HG02840 (cell line): Measurements from ENCODE around the gene NPHP4.
"Not testable (repeated sequence)": the region's sequence is repeated elsewhere in the genome, so short reads cannot be mapped to it uniquely, and the experiment has no call there.

ENCODE experiments used
- ATAC-seq: cut with Tn5 transposase; IDR thresholded peaks from one replicate; pipeline ENCODE4 v1.9.1; 2021; ENCODE audit warnings: mild to moderate bottlenecking, moderate library complexity, moderate number of reproducible peaks; ENCODE audit not compliant: unreplicated experiment, low FRiP score

Gene NPHP4

DNA sequence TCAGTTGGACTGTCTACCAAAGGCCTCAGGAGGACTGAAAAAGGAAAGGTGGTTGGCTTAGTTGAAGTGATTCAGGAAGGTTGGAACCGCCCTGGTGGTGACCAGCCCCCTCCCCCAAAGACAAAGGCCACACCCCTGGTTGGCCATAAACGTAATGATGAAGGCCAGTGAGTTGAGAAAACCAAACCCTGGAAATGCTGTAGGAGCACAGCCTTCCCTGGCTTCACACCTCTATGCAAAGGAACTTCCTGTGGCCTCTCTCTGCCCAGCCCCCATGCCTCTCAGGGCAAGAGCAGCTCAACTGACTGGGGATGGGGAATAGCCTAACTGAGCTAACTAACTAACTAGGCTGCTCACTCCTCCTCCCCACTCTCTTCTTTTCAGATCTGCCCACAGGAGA, 90.4 kb downstream of the NPHP4 start:
- no peak for ATAC-seq

DNA sequence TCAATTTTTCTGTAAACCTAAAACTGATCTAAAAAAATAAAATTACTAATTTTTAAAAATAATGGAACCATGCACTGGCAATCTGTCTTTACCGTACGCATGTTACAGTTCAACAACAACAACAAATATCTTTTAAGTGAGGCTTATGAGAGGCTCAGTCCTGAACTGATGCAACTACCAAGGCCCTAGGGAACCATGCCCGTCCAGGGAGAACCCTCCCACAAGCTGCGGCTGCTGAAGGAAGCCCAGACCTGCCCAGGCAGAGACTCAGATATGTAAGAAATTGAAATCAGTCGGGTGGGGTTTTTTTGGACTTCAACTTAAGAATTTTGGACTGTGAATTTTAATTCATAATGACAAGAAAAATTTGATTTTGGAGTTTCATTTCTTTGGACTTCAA, 91.1 kb downstream of the NPHP4 start:
- ATAC-seq = no peak

DNA sequence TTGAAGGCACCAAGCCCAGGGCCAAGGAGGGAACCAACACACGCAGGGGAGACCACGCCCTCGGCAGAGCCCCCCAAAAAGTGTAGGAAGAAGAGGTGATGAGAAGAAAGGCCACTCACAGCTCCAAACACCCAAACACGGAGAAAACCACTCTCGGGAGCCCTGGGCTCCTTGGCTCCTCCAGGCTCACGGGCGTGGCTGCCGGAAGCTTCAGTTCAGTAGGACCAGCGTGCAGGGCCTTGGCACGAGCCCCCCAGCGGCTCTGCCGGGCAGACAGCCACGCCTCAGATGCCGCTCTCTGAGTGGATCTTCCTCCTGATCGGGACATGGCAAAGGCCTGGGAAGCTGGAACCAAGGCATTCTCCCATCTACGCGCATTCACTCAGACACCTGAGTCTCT, 94.0 kb downstream of the NPHP4 start:
- no peak for ATAC-seq

DNA sequence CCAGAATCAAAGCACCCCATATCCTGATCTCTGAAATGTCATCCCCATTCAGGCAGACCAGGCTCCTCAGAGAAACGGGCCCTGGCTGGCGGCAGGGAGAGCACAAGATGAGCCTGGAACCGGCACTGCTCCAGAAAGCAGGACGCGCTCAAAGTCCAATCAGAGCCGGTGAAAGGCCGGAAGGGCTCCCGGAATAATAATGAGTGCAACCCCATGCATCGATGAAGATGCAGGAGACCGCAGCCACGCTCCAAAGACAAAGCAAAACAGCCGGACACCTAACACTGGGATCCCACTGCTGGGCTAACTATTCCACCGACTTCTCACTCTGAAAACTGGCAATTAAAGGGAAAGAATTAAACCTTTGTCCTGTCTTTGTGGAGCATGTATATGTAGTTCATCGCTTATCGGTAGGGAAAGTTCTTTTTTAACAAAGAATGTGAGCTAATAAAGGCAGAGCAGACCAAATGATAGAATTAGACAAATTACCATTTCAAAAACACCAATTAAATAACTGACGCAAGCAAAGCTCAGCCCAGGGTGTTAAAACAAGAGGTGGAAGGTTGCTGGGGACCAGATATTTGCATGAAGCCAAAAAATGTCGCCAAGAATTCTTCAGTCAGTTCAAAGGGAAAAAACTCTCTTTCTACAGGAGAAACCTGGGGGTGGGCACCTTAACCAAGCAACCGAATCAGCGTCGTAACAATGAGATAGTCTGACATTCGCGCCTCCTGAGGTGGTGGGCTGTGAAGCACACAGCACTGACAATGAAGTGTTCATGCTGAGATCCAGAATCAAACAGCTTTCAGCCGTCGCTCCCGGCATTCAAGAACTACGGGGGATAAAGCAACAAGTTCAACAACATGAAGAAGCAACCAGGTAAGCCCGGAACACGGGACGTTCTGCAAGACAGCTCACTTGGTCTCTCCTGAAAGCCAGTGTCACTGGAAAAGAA, 95.2 kb downstream of the NPHP4 start:
- no peak for ATAC-seq

DNA sequence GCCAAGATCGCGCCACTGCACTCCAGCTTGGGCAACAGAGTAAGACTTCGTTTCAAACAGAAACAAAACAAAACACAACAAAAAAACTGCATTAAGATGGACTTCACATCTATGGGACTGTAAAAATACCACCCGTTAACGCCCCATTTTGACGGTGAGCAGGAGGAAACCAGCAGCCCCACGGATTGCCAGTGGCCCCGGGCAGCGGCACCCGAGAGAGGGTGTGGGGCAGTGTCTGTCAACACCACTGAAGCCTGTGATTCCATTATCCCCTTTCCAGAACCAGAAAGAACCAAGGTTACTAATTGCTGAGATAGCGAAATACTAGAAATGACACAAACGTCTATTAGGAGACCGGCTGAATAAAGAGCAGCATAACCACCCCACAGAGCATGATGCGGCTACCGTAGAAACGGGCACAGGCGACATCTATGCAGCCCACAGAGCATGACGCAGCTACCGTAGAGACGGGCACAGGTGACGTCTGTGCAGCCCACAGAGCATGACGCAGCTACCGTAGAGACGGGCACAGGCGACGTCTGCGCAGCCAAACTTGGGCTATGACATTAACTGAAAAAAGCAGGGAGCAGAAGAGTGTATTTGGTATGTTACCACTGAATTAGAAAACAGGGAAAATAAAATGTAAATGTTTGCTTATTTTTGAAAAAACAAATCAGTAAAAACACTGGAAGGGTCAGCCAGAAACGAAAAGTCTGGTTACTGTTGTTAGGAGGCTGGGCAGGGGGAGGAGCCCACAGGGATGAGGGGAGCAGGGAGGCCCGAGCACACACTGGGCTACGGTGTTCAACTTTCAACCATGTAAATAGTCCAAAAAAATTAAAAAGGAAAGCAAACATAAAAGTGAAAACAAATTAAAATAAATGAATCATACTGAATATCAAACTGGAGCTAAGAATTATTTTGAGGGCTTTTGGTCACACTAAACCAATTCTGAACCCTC, 96.5 kb downstream of the NPHP4 start:
- ATAC-seq = no peak

DNA sequence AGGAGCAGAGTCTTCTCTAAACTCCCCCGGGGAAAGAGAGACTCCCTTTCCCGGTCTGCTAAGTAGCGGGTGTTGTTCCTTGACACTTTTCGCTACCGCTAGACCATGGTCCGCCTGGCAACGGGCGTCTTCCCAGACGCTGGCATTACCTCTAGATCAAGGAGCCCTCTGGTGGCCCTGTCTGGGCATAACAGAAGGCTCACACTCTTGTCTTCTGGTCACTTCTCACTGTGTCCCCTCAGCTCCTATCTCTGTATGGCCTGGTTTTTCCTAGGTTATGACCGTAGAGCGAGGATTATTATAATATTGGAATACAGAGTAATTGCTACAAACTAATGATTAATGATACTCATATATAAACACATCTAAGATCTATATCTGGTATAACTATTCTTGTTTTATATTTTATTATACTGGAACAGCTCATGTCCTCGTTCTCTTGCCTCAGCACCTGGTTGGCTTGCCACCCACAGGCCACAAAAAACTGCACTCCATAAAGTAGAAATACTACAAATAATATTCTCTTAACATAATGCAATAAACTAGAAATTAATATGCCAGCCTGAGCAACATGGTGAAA, 98.4 kb downstream of the NPHP4 start:
- ATAC-seq = not testable (repeated sequence)

DNA sequence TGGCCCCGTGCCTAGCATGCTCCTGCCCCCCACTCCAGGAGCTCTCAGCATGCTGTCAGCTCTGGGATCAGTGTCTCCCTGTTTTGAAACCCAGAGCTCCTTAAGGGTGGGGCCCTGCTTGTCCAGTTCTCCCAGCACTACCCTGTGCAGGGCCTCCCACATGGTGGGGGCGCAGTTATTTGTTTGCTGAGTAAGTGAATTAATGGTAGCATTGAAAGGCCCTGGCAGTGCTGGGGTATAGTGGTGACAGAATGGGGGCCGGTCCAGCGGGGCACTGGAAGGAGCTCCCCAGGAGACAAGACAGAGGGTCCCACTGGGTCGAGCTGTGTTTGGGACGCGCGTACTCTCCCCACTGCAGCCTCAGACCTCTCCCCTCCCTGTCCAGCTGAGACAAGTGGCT, 99.9 kb downstream of the NPHP4 start:
- ATAC-seq = no peak

DNA sequence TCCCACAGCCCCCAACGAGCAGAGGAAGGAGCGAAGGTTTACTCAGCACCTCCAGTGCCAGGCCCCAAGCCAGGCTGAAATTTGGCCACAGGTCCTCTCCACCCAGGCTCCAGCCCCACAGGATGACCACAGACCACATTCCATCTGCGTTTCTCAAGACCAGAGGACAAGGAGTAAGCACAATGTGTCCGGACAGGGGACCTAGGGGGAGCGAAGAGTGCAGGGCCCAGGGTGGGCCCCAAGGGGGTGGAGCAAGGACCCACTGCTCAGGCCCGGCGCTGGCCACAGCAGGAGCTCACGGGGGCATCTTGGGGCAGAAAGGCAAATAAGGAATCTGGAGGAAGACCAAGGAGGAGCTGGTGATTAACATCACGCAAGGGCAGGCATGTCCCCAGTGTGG, 100.5 kb downstream of the NPHP4 start:
- ATAC-seq = no peak

DNA sequence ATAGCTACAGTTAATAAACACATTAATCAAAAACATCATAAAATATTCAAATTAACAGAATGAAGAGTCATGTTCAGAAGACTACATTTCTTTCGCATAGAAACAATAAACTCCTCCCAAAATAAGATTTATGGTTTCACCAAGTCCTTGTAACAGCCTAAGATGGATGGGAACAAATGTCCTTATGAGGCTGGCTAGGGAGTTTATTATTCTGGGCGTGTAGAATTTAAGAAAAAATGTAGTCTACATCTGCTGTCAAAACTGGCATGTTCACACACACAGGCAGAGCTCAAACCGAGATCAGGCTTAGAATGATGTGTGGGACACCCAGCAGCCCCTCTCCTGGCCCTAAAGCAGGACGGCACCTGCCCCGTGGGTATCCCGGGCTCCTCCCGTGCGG, 101.1 kb downstream of the NPHP4 start:
- ATAC-seq = no peak

DNA sequence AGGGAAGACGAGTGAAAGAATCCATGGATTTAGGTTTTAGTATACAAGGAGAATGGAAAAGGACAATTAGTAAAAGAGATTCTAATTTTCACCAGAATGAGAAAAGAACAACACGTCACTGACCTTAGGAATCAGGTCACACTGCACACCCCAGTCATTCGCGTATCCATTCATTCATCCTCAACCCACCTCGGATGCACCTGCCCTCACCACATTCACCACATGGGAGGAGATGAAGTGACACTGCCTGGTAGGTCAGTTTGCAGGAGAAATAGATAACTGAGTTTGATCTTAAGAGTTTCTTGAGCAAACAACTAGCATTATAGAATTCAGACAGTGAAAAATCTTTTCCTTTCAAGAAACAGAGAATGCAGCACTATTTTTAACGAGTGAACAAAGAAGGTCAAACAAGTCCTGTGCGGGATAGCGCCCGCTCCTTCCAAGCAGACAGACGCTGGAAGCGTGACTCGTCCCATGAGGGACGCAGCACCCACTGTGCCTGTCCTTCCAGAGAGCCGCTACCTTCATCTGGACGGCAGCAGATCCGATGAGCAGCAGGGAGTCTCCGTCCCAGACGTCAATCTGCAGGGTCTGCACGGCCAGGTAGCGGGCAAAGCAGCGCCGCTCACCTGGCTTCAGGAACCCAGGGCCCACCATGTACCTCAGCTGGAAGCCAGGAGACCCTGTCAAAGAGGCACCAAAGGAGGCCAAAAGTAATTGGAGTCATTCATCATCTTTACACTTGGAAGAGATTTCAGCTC, 101.7 kb downstream of the NPHP4 start:
- ATAC-seq = no peak

DNA sequence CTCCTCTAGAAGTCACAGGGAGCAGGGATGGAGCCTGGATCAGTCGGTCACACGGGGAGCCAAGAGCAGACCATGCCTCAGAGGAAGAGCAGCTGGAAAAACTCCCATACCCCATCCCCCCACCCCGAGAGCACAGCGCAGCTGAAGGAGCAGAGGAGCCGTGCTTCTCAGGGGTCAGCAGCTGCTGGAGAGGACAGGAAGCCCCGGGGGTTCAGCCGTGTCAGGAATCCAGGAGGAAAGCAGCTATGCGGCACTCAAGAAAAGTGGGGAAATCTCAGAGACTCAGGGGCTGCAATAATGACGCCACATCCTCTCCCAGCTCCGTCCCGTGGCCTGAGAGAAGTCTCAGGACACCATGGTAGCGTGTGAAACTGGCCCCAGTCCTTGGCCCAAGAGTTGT, 102.3 kb downstream of the NPHP4 start:
- ATAC-seq = no peak

DNA sequence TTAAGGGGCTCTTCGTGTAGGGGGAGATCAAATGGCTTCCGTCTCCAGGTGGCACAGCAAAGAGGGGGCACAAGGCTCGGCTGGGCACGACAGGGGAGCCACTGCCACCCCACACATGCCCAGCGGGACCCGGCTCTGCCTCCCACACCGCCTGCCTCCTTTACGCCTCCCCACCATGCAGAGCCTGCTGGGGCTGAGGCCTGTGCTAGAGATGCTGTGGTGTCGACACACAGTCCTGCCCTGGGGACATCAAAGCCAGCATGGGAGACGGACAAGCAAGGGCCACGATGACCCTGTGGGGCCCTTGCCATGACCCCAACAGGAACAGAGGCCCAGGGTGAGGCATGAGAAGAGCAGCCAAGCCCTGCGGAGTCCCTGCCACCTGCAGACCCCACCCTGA, 102.8 kb downstream of the NPHP4 start:
- ATAC-seq = no peak

DNA sequence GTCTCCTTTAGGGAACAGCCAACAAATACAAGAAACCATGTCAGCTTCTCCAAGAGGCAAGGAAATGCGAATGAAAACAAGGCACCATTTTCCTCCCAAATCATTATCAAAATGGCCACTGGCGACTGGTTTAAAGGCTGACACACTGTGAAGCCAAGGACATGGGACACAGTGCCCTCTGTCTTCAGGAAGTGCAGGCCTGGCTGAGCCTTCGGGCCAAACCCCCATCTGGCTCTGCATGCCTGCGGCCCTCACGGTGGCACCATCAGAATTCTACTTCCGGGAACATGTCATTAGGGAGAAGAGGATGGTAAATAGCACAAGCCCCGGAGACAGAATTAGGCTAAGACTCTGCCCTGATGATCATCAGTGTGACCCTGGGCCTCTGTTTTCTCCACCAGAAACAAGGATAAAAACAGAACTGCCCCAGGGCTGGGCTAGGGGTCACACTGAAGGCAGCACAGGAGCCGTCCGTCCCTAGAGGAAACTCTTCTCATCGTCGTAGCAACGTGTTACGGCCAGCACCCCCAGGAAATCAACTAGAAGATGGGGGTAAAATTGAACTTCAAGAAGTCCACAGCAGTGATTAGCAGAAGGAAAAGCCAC, 103.5 kb downstream of the NPHP4 start:
- ATAC-seq = no peak

DNA sequence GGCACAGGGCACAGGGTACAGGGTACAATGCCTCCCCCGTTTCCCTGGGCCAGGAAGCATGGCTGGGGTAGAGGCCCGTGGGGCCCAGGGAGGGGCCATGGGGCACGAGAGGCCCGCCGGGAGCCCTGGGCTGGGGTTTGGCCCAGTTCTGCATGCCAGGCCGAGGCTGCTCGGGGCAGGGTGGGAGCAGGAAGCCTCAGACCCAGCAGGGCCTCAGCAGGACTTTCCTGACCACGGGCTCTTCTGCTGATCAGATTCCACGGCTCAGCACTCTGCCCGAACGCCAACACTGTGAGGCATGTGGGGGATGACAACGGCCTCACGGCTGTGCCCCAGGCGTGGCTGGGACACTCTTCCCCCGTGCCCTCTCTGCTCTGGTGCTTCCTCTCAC, 104.3 kb downstream of the NPHP4 start:
- no peak for ATAC-seq

DNA sequence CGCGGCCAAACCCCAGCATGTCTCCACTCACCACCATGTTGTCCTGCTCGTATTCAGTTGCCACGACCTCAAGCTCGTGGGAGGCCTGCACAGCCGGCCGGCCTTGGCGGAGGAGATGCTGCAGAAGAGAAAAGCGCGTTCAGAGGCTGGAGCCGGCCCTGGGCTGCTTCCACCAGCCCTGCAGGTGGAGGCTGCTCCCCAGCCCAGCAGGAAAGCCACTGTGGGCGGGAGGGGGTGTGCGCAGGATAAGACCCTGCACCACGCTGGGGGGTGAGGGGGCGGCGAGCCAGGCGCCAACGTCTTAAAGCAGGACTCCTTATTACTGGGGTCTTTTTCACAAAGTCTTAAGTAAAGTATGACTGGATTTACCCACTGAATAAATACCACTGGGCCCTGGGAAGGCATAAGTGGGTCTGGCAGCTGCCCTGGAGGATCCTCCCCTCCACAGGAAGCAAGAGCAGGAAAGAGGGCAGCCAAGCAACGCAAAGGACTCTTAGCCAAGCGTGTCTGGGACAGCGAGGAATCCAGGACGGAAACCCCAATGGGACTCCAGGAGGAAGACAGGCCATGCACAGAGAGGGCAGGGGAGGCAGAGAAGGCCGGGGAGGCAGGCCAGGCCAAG, 104.8 kb downstream of the NPHP4 start:
- ATAC-seq = no peak

DNA sequence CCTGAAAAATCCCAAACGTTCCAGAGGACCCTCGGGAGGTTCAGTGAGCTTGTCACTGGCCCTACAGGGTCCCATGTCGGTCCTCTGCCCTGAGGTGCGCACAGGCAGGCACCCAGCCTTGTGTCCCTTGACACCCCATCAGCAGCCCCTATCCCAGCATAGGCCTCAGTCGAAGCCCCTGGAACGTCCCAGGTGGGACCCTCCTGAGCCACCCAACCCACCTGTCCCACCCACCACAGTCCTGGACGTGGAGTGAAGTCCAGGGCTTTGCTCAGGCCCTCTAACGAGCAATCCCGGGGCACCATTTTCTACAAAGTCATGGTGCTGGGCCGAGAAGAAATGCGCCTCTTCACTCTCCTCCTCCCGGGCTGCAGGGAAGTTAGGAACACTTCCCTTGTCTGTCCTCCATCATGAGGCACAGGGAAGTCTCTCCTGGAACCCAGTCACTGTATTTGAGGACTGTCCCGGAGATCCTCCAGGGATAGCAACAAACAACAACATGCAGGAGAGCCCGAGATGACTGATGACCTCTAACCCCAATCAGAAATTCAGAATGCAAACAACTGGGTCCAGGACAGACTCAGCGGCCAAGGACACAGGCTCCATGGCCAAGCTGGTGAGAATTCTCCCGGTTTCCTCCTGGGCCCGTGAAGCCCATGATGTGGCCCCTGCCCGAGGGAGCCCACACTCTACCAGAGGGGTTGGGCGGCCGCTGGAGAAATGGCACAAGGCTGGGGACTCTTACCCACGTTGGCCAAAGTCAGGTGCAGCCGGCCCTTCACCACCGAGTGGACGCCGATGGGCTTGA, 105.5 kb downstream of the NPHP4 start:
- no peak for ATAC-seq

DNA sequence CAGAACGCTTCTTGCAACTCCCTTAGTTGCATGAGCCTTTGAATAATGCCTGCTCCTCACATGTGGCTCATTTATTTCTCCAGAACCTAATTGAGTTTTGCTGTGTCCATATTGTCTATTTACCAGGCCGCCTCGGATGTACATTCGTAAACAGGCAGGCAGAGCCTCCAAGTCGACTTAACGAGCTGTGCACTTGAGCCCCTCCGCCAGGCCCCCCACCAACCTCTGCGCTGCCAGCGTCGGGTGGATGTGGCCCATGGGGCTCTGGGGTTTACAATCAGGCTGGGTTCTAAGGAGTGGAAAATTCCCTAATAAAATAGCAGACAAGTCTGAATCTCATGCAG, 106.1 kb downstream of the NPHP4 start:
- no peak for ATAC-seq

DNA sequence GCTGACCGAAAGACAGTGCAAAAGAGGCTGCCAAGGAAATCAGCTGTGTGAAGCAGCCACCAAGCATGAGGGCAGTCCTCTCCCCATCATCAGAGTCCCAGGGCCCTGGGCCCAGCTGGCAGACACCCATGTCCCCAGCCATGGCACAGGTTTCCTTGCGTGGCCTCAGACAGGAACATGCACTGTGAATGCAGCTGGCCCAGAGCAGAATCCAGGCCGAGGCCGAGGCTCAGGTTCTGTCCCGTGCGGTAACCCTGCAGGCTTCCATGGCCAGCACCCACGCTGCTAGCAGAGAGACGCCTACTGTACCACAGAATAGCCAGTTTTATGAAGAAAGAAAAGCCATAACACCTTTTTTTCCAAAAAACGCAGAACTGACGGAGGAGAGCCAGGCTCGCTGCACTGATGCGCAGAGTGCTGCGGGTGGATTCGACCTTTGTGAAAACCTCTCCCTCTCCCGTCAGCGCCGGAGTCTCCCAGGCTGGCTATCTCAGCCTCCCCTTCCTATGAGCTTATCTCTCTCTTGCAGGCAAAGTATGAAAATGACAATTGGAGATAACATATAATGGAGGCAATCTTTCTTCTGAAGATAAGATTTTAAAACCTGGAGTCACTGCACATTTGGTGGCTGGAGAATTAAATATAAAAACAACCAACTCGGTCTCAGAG, 106.6 kb downstream of the NPHP4 start:
- no peak for ATAC-seq
